ENCODE measurements around the gene ROBO2.

ROBO2 gene

GRCh38 chr3:77372634-77373346 lies 332.9 kb downstream of the ROBO2 start:
- no peak for TF ChIP-seq CTCF (conservative IDR thresholded peaks at IDR 0.05; ENCODE audit: low read length)
- no peak for DNase-seq (ENCODE audit: low read depth)

GRCh38 chr3:77373619-77374018 lies 333.7 kb downstream of the ROBO2 start:
- TF ChIP-seq CTCF (conservative IDR thresholded peaks at IDR 0.05; ENCODE audit: low read length): no peak
- H3K4me3 ChIP-seq (ENCODE audit: low read length): no peak overlapping the region
- no peak for DNase-seq (ENCODE audit: low read depth)

More at GRCh38 chr3:77372634-77373346, 332.9 kb downstream of the ROBO2 start:
- no peak overlapping the region for H3K4me3 ChIP-seq (ENCODE audit: low read length)

GRCh38 chr3:77376511-77376910 lies 336.6 kb downstream of the ROBO2 start:
- H3K4me3 ChIP-seq (ENCODE audit: low read length): no peak overlapping the region
- no peak for DNase-seq (ENCODE audit: low read depth)
- TF ChIP-seq CTCF (conservative IDR thresholded peaks at IDR 0.05; ENCODE audit: low read length): no peak

GRCh38 chr3:77377717-77378116 lies 337.8 kb downstream of the ROBO2 start:
- no peak overlapping the region for H3K4me3 ChIP-seq (ENCODE audit: low read length)
- TF ChIP-seq CTCF (conservative IDR thresholded peaks at IDR 0.05; ENCODE audit: low read length): no peak
- DNase-seq (ENCODE audit: low read depth): no peak

- DNase-seq (ENCODE audit: low read depth): no peak
- no peak for TF ChIP-seq CTCF (conservative IDR thresholded peaks at IDR 0.05; ENCODE audit: low read length)
These were observed 340.2 kb downstream of the ROBO2 start for GRCh38 chr3:77380136-77380535.

GRCh38 chr3:77381431-77381830 lies 341.5 kb downstream of the ROBO2 start:
- no peak overlapping the region for H3K4me3 ChIP-seq (ENCODE audit: low read length)
- DNase-seq (ENCODE audit: low read depth): no peak
- no peak for TF ChIP-seq CTCF (conservative IDR thresholded peaks at IDR 0.05; ENCODE audit: low read length)

More at GRCh38 chr3:77380136-77380535, 340.2 kb downstream of the ROBO2 start:
- no peak overlapping the region for H3K4me3 ChIP-seq (ENCODE audit: low read length)

GRCh38 chr3:77392181-77392580 lies 352.3 kb downstream of the ROBO2 start:
- TF ChIP-seq CTCF (conservative IDR thresholded peaks at IDR 0.05; ENCODE audit: low read length): no peak
- DNase-seq (ENCODE audit: low read depth): no peak
- no peak overlapping the region for H3K4me3 ChIP-seq (ENCODE audit: low read length)

All from AG10803 (cell line).